Choroid plexus epithelial cell (primary cell): ENCODE results near the gene FMN1.
A peak's percentile ranks its signal among the peaks of the same experiment; 100 is the strongest.

Experiments
- DNase-seq: peaks from one replicate; pipeline ENCODE4 v3.0.0-alpha.2; 2010; ENCODE audit warnings: low read depth
- H3K4me3 ChIP-seq: 2 replicates; pipeline ENCODE4 v1.5.1; 2011; ENCODE audit warnings: low read depth, mild to moderate bottlenecking, control low read depth, low read length, moderate library complexity
- CTCF ChIP-seq: conservative IDR thresholded peaks from 2 replicates; pipeline ENCODE4 v1.5.1; 2011; ENCODE audit warnings: low read depth, mild to moderate bottlenecking, control low read depth, inconsistent platforms, low read length, moderate library complexity

Gene FMN1

GRCh38 chr15:33234020-33234461 is 39.5 kb upstream of the FMN1 start:
- H3K4me3 ChIP-seq, result no peak overlapping the region
- TF ChIP-seq CTCF, result peak; percentile 76
- DNase-seq, result peak; percentile 84

DNA sequence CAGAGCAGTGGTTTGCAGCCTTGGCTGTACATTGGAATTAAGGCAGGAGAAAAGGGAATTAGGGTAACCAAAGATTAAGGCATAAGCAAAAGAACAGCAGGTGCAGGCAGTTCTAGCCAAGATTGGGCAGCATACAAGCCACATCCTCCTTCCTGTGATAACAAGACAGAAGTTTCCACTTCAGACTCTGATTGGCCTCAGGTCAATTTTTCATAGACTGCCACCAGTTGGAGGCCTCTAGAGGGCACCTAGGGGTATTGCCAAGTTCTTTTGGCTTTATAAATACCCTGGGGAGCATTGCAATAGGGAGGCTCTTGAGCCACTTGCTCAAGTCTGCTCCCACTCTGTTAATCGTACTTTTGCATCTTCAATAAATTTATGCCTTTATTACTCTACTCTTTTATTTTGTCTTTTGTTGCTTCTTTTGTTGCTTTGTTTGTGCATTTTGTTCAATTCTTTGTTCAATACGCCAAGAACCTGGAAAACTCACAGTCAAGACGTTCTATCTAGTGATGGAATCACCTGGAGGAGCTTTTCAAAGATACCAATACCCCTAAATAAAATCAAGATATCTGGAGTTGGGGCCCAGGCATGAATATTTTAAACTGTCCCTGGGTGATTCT is 32.2 kb upstream of the FMN1 start:
- peak; percentile 26 for TF ChIP-seq CTCF
- peak; percentile 19 for DNase-seq
- H3K4me3 ChIP-seq, result no peak overlapping the region

- H3K4me3 ChIP-seq, result no peak overlapping the region
- peak; percentile 56 for DNase-seq
- no peak for TF ChIP-seq CTCF
Measured at GRCh38 chr15:33218071-33218491, 23.6 kb upstream of the FMN1 start.

DNA sequence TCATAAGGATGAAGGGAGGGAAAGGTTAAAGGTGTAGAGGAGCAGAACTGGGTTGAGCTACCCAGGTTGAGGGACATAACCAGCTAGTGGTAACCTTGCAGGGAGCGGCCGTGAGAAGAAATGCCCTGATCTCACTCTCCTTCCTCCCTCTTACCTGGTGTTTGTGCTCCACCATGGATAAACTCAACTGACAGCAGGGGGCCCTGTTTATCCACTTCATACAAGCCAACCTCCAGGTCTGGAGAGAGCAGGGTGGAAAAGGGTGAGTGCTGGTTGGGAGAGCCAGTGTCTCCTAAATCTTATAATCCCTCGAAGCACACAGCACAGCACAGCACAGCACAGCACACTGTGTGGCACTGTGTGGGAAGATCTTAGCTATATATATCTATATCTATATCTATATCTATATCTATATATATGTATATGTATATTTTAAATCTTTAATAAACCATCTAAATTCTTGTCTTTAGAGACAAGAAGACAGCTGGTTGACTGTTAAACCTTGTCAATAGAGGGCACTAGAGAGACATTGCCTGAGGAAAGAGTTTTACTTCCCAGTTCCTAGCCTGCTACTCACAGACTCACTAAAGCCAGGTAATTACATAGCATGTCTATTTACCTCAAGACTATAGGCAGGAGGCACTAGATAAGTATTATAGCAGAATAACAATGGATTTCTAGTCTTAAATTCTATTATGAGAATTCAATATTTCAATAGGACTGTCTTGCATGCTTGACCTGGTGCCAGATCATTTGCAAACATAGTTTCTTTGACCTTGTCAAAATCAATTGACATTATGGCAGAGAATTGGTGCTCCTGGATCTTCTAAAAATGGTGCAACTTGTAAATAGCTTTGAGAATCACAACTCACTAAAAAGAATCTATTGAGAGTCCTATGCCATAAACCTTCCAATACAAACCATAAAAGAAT is 21.7 kb upstream of the FMN1 start:
- H3K4me3 ChIP-seq, result no peak overlapping the region
- peak; percentile 66 for DNase-seq
- TF ChIP-seq CTCF, result peak; percentile 74

DNA sequence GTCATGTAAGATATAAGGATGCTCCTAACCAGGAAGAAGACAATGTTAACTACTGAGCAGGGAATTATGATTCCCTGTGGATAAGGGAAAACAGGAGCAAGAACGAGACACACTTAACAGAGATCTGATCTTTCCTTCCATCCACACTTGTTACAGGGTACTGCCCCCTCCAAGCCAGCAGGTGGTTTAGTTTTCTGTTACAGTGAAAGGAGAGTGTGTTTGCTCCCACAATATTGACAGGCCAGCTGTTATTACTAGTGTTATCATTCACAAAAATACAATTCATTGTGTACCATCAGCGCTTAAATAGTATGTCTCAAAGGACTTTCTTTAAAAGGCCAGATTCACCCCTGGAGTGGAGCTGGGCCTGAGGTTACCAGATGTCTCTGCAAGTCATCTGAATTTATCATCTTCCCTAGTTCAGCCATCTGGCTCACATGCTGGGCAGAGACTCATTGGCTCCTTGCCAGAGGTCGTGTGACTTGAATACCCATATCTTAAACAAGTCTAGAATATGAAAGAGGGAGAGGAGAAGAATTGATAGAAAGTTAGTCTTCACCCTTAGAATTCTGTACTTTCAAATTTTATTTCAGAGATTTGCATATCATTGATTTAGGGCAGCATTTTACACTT is 16.8 kb upstream of the FMN1 start:
- no peak overlapping the region for H3K4me3 ChIP-seq
- peak; percentile 31 for DNase-seq
- no peak for TF ChIP-seq CTCF

- DNase-seq, result no peak
- no peak for TF ChIP-seq CTCF
- H3K4me3 ChIP-seq, result no peak overlapping the region
Measured at GRCh38 chr15:33209575-33210481, 15.3 kb upstream of the FMN1 start.
